Measurements from ENCODE around the gene DLEC1. TPM values are rescaled to one million over a fixed set of nuclear protein-coding genes. Genes with fewer than 3 reads are reported as not detected.
"Not testable (repeated sequence)": the region's sequence is repeated elsewhere in the genome, so short reads cannot be mapped to it uniquely, and the experiment has no call there.

The DLEC1 gene
- total RNA-seq, 2 donors from 2014 or later = 0.14 to 0.35 TPM

DNA sequence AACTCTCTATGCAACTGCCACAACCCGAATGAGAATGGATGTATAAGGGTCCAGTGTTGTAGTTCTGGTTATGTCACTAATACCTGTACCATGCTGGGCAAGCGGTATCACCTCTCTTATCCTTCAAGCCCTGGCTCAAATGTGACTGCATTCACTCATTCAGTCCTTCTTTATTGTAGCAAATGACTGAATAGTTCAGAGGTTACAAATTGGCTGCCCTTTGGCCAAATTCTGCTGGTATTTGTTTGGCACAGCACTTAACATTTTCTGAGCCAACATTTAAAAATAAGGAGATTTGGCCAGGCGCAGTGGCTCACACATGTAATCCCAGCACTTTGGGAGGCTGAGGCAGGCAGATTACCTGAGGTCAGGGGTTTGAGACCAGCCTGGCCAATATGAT, 47.5 kb downstream of the DLEC1 start:
- Histone ChIP-seq H3K36me3 (no peaks in the 10 kb centered on the region), H3K27ac (no peak overlapping the region), H3K9me3 (peaks cover 4% of the 10 kb centered on the region), H3K27me3 (replicated peaks; ENCODE audit: insufficient read depth) (no peaks in the 10 kb centered on the region), H3K4me1 (ENCODE audit: control insufficient read depth in 1 of 2, low read depth in 2 of 2) (no peaks in the 10 kb centered on the region), H3K4me3 (no peak overlapping the region)
- no peak for ATAC-seq (ENCODE audit: insufficient number of reproducible peaks, low FRiP score, low read depth)
- TF ChIP-seq, protein P1, sequence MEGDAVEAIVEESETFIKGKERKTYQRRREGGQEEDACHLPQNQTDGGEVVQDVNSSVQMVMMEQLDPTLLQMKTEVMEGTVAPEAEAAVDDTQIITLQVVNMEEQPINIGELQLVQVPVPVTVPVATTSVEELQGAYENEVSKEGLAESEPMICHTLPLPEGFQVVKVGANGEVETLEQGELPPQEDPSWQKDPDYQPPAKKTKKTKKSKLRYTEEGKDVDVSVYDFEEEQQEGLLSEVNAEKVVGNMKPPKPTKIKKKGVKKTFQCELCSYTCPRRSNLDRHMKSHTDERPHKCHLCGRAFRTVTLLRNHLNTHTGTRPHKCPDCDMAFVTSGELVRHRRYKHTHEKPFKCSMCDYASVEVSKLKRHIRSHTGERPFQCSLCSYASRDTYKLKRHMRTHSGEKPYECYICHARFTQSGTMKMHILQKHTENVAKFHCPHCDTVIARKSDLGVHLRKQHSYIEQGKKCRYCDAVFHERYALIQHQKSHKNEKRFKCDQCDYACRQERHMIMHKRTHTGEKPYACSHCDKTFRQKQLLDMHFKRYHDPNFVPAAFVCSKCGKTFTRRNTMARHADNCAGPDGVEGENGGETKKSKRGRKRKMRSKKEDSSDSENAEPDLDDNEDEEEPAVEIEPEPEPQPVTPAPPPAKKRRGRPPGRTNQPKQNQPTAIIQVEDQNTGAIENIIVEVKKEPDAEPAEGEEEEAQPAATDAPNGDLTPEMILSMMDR (IDR thresholded peaks at IDR 0.05) = no peak
- DNase-seq (ENCODE audit: low spot score) = no peak

DNA sequence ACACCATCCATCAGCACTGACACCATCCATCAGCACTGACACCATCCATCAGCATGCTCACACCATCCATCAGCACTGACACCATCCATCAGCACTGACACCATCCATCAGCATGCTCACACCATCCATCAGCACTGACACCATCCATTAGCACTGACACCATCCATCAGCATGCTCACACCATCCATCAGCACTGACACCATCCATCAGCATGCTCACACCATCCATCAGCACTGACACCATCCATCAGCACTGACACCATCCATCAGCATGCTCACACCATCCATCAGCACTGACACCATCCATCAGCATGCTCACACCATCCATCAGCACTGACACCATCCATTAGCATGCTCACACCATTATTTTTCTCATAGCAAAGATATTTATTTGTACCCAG, 48.3 kb downstream of the DLEC1 start:
- not testable (repeated sequence) for H3K27ac ChIP-seq; DNase-seq (ENCODE audit: low spot score); H3K9me3 ChIP-seq; H3K4me1 ChIP-seq (ENCODE audit: control insufficient read depth in 1 of 2, low read depth in 2 of 2); ATAC-seq (ENCODE audit: insufficient number of reproducible peaks, low FRiP score, low read depth); H3K36me3 ChIP-seq; H3K4me3 ChIP-seq; H3K27me3 ChIP-seq (replicated peaks; ENCODE audit: insufficient read depth)

DNA sequence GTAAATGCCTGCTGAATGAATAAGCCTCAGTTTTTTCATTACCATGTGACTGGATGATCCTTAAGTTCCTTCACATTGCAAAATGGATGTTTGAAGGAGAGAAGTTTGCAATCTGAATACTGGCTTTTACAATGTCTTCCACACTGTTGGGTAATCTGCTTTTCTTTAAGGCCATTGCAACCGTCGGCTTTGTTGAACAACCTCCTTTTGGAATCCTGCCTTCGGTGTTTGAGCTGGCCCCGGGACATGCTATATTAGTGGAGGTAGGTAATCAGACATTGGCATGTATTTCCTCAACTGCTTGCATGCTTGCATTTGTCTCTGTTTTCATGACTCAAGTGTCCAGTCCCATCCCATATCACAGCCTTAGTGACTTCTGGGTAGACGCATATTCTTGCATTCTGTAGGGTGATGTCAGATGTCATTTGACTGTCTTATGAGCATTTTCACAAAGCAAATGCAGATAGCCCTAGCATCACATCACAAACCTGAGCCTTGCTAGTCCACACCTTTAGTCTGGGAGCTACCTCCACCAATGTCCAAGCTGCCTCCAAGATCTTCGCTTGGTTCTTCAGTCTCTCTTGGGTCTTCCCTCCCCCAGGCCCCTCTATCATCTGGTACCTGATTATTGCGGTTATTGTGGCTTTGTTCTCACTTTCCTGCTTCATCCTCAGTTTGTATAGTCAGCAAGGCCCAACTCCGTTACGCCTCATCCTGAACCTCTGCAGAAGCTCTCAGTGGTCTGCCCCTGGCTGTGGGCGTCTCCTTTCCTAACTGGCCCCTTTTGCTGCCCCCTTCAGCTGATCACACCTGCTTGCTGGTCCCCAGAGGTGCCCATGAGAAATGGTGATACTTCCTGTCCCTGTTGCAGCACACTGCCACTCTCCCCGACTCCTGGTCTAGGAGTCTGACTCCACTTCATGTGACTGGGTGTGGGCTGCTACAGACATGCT, 49.4 kb downstream of the DLEC1 start:
- DNase-seq (ENCODE audit: low spot score) = no peak
- Histone ChIP-seq H3K4me3 (no peak overlapping the region), H3K36me3 (no peaks in the 10 kb centered on the region), H3K4me1 (ENCODE audit: control insufficient read depth in 1 of 2, low read depth in 2 of 2) (no peaks in the 10 kb centered on the region), H3K27ac (no peak overlapping the region), H3K27me3 (replicated peaks; ENCODE audit: insufficient read depth) (no peaks in the 10 kb centered on the region), H3K9me3 (peaks cover 4% of the 10 kb centered on the region)
- TF ChIP-seq, protein P1 (IDR thresholded peaks at IDR 0.05) = no peak
- no peak for ATAC-seq (ENCODE audit: insufficient number of reproducible peaks, low FRiP score, low read depth)

DNA sequence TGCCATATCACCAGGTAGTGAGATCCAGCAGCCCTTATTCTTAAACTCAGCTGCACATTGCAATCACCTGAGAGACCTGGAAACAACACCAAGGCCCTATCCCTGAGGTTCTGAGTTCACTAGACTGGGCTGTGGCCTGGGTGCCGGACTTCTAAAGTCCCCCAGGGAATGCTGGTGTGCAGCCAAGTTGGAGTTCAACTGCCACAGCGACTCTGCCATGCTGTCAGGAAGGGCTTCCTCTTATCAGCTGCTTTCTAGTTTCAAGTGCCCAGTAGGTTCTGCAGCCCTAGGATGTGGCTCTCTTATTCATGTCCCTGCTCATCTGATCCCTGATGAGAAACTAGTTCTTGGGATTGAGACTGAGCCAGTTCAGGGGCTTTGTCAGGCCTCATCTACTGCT, 50.2 kb downstream of the DLEC1 start:
- Histone ChIP-seq H3K27me3 (replicated peaks; ENCODE audit: insufficient read depth) (no peaks in the 10 kb centered on the region), H3K27ac (no peak overlapping the region)

DNA sequence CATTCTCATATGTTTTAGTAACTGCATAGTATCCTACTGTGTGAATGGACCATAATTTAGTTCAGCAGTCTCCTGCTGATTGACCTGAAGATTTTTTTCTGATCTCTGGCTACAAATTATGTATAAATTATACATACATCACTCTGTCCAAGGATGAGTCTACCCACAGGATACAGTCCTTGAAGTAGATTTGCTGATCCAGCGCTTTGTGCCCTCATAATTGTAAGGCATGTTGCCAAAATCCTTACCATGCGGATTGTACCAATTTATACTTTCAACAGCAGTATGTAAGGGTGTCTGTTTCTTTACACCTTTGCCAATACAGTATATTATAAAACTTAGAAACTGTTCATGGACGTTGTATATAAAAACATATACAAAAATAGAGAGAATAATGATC, 51.4 kb downstream of the DLEC1 start:
- Histone ChIP-seq H3K27me3 (replicated peaks; ENCODE audit: insufficient read depth) (no peaks in the 10 kb centered on the region), H3K27ac (no peak overlapping the region), H3K36me3 (no peaks in the 10 kb centered on the region), H3K4me1 (ENCODE audit: control insufficient read depth in 1 of 2, low read depth in 2 of 2) (no peaks in the 10 kb centered on the region), H3K4me3 (no peak overlapping the region), H3K9me3 (no peaks in the 10 kb centered on the region)
- ATAC-seq (ENCODE audit: insufficient number of reproducible peaks, low FRiP score, low read depth) = no peak
- DNase-seq (ENCODE audit: low spot score) = no peak
- TF ChIP-seq, protein P1 (IDR thresholded peaks at IDR 0.05) = no peak

More for the DNA sequence above, 50.2 kb downstream of the DLEC1 start:
- no peak overlapping the region for H3K4me3 ChIP-seq
- TF ChIP-seq, protein P1 (IDR thresholded peaks at IDR 0.05) = no peak
- DNase-seq (ENCODE audit: low spot score) (no peak), ATAC-seq (ENCODE audit: insufficient number of reproducible peaks, low FRiP score, low read depth) (no peak)
- H3K9me3 ChIP-seq = peaks cover under 1% of the 10 kb centered on the region
- no peaks in the 10 kb centered on the region for H3K4me1 ChIP-seq (ENCODE audit: control insufficient read depth in 1 of 2, low read depth in 2 of 2)
- no peaks in the 10 kb centered on the region for H3K36me3 ChIP-seq

All from thoracic aorta (tissue), 2 donors.